HG03575 (cell line): ENCODE results near the gene SLC13A3.

ENCODE experiments used
- ATAC-seq: cut with Tn5 transposase; IDR thresholded peaks from one replicate; pipeline ENCODE4 v1.9.1; 2021; ENCODE audit not compliant: unreplicated experiment, insufficient number of reproducible peaks, low FRiP score; ENCODE audit errors: extremely low read depth

Gene SLC13A3, protein sequence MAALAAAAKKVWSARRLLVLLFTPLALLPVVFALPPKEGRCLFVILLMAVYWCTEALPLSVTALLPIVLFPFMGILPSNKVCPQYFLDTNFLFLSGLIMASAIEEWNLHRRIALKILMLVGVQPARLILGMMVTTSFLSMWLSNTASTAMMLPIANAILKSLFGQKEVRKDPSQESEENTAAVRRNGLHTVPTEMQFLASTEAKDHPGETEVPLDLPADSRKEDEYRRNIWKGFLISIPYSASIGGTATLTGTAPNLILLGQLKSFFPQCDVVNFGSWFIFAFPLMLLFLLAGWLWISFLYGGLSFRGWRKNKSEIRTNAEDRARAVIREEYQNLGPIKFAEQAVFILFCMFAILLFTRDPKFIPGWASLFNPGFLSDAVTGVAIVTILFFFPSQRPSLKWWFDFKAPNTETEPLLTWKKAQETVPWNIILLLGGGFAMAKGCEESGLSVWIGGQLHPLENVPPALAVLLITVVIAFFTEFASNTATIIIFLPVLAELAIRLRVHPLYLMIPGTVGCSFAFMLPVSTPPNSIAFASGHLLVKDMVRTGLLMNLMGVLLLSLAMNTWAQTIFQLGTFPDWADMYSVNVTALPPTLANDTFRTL

DNA sequence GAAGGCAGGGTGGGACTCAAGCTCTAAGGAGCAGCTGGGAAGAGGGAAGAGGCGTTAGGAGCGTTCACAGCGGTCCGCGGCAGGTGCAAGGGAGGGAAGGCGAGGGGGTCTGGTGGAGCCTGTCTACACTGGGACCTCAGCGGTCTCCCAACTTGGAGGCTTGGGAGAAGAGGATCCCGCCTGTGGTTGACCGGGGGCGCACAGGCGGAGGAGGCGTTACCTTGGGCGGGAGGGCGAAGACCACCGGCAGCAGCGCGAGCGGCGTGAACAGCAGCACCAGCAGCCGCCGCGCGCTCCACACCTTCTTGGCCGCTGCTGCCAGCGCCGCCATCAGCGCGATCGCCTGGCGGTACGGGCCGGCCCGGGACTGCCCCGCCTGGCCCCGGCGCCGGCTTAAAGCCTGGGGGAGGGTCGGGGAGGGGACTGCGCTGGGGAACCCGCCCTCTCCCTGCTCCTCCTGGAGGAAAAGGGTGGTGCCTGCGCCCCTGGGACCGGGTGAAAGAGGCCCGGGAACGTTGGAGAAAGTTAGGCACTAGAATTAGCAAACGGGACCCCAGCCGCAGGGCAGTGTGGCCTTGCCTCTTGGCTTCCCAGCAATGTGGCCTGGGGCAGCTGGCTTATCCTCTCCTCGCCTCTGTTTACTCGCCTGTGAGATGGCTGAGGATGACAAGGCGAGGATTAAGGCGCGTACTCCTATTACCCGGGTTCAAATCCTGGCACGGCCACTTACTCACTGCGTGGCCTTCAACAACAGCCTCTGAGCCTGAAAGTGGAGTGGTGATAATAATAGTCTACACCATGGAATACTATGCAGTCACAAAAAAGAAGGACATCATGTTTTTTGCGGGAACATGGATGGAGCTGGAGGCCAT, at the start of gene SLC13A3:
TSS of gene SLC13A3 (minus strand) at position 369 of the 872 bp plus-strand sequence. CDS start at position 331, 38 bp downstream.
- no peak for ATAC-seq

DNA sequence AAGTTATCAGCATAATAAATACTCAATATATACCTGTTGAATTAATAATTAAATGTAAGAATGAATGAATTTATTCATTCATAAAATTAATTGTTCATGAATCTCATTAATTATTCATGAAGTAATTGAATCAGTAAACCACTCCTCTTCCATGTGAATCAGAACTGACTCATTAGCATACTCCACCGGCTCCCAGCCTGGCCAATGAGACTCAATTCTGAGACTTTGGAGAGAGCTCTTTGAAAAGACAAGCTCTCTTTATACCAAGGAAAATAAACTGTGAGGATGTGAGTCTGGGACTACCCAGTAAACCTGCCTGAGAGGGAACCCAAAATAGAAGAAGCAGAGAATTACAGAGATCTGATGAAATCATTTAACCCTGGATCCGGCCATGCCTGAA, 49.8 kb upstream of the SLC13A3 start:
- no peak for ATAC-seq

DNA sequence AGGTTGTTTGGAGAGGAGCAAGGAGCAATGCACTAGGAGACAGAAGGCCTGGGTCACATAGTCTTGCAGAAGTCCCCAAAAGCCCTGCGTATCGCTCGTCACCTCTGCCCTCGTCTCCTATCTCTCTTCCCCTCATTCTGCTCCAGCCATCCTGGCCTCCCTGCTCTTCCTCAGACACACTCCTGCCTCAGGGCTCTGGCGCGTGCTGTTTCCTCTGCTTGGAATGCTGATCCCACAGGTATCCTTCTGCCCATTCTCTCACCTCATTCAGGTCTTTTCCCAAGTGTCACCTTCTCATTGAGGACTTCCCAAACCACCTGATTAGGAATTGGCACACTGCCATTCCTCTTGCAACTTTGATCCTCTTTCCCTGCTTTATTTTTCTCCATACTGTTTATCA, 49.2 kb upstream of the SLC13A3 start:
- ATAC-seq = no peak

DNA sequence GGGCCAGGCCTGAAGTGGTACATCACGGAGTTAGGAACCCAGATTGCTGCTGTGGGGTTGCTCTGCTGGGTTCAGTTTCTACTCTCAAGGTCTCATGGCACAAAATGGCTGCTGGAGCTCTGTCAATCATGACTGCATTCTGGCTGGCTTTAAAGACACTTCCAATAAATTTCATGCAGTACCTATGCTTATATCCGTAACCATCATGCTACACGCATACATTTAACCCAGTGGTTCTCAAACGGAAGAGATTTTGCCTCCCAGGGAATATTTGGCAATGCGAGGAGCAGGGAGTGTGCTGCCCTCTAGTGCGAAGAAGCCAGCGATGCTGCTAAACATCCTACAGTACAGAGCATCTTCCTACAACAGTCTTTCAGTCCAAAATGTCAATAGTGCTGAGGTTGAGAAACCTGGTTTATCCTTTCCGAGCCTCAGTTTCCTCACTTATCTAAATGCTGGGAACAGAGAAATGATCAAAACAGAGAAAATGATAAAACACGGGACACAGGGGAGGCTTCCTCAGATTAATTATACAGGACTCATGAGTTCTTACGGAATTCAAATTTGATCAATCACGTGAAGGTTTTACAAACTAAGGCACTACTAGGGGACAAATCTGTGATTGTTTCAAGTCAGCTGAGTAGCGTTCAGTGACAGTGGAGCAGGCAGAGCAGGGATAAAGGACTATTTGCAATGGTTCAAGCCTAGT, 48.5 kb upstream of the SLC13A3 start:
- ATAC-seq = no peak

DNA sequence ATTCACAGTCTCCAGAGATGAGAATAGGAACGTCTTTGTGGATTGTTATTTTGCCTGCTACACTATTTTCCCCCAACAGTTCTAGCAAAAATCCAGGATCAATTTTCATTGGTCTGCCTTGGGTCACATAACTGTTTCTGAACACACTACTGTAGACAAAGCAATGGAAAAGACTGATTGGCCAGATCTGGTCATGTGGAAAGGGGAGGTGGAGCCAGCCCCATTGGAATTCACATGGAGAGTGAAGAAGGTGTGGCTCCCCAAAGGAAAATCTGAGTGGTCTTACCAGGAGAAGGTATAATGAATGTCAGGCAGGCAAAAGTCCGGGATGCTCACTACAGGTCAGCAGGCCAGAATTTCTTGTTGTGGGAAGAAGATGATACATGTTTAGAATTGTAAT, 47.5 kb upstream of the SLC13A3 start:
- ATAC-seq = no peak

DNA sequence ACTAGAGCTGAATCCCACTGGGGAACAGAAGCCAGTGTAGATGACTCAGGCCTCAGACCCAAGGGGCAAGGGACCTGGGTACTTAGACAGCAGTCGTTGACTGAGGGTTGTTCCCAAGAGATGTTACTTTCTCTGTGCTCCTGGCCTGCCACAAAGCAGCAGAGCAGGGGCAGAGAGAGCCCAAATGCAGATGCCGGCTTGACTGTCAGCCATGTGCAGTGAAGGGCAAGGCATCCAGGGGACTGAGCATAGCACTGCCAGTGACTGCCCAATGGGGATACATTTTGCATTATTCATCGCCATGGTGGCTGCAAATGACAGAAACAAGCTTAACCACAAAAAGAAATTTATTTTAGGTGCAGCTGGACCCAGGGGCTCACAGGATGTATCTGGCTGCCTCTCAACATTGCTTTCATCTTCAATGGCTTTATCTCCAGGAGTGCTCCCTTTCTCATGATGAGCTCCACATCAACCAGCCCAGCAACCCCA, 45.6 kb upstream of the SLC13A3 start:
- ATAC-seq = no peak

DNA sequence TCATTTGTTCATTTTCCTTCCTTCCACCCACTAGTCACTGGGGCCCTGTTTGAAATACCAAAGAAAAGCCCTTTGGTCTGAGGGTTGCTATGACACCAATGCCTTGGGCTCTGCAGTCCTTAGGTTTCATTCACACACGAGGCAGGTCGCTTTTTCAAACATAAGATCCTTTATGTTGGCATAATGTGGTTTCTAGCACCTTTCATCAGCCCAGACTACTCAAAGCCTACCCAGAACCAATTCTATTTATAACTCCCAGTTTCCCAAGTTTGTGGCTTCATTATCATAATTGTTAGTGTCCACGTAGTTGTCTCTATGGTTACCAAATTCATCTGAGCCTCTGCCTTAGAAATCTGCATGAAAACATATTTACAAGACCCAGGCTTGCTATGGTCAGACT, 44.6 kb upstream of the SLC13A3 start:
- ATAC-seq = no peak

DNA sequence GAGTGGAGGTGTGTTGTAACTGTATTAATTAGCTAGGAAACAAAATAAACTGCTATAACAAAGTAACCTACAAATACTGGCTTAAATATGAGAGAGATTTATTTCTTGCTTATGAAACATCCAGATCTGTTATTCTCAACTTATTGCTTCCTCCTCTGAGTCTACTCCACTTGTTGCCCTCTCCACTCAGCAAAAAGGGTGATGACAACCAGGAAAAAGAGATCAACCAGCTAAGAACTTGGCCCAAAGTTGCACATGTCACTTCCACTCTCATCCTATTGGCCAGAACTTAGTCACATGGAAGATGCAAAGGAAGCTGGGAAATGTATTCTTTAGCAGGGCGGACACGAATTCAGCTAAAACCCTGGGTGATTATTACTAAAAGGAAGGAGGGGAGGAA, 43.2 kb upstream of the SLC13A3 start:
- no peak for ATAC-seq

DNA sequence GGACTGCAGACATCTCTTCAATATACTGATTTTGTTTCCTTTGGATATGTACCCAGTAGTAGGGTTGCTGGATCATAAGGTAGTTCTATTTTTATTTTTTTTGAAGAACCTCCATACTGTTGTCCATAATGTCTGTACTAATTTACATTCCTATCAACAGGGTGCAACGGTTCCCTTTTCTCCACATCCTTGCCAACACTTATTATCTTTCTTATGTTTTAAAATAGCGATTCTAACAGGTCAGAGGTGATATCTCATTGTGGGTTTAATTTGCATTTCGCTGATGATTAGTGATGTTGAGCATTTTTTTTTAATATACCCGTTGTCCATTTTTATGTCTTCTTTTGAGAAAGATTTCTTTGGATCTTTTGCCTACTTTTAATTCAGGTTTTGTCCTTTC, 39.9 kb upstream of the SLC13A3 start:
- no peak for ATAC-seq

DNA sequence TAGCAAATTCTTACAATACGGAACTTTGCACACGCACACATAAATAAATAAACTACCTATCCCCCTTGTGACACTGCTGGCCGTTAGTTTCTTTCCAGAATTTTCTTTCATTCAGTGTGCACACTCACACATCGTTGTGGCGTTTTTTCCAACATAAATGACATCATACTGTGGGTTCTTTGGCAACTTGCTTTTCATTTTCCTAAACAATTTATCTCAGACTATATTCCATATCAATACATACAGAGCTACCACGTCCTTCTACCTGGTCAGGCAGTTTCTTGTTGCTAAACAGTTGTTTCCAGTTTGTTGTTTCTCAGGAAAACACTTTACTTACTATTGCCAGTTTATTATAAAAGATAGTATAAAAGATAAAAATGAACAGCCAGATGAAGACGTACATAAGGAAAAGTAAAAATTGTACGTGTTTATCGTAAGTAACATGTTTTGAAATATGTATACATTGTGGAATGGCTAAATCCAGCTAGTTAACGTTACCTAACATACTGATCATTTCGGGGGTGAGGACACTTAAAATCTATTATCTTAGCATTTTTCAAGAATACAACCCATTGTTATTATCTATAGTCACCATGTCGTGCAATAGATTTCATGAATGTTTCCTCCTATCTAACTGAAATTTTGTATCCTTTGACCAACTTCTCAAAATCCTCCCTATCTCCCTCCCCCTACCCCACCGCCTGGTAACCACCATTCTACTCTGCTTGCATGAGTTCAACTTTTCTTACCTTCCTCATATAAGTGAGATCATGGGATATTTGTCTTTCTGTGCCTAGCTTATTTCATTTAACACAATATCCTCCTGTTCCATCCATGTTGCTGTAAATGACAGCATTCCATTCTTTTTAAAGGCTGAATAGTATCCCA, 39.2 kb upstream of the SLC13A3 start:
- no peak for ATAC-seq

DNA sequence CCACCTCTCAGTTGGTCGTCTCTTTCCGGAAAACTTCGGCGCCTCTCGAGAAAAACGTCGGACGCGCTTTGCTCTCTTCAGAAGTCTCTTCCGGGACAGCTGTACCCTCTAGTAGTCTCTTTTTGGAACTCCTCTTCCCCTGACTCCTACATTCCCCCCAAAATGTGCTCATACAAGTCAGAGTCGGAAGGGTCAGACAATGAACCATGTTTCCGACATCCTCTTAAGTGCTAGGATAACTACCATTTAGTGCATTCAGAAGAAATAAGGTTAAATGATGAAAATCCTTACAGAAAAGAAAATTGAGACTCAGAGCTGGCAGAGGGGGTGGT, 38.5 kb upstream of the SLC13A3 start:
- no peak for ATAC-seq

DNA sequence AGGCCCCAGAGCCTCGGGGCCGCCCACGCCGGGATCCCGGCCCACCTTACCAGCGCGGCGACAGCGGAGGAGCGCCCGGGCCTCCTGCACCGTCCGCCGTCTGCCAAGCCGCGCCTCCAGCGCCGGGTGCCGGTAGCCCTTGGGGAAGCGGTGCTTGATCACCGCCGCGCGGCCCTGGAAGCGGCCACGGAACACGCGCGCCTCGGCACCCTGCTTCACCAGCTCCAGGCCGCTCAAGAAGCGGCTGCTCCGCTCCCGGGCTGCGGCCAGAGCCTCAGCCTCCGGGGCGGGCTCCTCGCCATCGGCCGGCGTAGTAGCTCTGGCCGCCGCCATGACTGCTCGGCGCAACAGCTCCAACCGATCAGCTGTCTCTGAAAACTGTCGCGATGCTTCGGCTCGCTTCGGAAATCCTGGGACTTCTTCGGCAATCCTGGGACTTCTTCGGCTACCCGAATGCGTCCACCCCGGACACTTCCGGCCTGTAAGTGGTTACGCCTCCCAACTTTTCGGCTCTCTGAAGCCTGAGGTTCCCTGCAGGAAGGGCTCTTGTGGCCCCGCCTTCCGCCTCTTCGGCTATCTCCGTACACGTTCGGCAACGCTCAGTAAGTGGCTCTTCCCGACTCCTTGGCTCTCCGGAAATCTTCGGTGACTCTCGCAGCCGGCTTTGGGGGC, 38.0 kb upstream of the SLC13A3 start, which contains the start of gene TP53RK:
TSS of gene TP53RK (minus strand) at position 363 of the 672 bp plus-strand sequence. CDS start at position 333, 30 bp downstream.
- ATAC-seq = peak; percentile 74

DNA sequence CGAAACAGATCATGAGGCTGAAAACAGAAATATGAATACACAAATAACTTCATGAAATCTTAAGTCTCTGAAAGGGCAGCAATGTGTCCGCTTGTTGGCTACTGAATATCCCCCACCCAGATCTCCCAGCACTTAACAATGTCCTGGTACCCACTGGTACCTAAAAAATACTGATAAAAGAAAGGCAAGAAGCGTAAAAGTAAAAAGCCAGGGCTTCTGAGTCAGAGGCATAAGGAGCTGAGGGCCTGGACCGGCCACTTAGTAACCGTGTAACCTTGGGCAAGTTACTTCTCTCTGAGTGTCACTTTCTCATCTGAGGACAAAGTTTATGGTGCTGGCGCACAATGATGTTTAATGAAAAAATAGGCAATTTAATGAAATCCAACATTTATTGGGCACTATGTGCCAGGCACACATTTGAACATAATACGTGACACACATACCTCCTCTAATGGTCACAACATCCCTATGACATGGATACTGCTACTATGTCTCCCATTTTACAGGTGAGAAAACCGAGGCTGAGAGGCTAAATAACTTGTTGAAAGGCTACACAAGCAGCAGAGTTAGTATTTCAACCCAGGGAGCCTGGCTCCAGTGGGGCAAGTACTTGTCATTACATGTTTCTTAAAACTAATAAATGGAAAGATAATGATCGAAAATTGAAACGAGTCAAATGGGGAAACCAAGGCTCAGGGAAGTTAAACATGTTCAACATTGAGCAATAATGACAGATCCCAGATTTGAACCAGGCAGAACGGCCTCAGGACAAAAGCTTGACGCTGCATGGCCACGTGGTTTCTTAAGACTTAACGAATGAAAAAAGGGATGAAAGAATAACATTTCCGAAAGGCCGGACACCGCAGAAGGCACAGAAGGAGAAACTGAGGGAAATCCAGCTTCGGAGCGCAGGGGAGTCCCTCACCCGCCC, 37.2 kb upstream of the SLC13A3 start:
- ATAC-seq = no peak

DNA sequence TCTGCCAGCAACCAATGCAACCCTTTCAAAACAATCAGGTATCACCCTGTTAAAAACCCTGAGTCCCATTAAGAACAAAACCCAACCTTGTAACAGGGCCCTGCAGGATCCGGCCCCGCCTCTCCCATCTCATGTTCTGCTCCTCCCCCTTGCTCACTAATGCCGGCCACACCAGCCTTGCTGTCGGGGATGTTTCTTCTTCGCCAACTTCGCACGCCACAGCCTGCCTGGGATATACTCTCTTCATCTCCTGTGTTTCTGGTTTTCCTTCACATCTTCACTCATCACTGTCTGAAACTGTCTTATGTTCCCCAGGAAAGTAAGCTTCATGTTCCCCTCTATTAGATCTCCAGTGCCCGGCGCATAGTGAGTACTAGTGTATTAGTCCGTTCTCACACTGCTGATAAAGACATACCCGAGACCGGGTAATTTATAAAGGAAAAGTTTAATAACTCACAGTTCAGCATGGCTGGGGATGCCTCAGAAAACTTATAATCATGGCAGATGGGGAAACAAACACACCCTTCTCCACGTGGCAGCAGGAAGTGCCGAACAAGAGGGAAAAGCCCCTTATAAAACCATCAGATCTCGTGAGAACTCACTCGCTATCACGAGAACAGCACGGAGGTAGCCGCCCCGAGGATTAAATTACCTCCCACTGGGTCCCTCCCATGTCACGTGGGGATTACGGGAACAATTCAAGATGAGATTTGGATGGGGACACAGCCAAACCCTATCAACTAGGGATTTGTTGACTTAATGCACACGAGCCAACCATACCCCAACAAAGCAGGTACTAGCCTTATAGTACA, 32.9 kb upstream of the SLC13A3 start:
- no peak for ATAC-seq

DNA sequence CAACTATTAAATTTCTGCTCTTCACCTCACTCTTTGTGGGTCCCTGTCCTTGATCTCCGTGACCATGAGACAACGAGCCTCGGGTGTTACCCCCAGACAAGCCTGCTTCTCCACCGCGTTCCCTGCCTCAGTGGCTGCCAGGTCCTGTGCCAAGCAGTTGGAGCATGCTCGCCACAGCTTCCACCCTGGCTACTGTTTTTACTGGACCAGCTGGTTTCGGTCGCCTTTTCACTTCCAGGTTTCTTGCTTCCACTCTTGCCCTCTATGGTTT, 32.3 kb upstream of the SLC13A3 start:
- ATAC-seq = no peak

DNA sequence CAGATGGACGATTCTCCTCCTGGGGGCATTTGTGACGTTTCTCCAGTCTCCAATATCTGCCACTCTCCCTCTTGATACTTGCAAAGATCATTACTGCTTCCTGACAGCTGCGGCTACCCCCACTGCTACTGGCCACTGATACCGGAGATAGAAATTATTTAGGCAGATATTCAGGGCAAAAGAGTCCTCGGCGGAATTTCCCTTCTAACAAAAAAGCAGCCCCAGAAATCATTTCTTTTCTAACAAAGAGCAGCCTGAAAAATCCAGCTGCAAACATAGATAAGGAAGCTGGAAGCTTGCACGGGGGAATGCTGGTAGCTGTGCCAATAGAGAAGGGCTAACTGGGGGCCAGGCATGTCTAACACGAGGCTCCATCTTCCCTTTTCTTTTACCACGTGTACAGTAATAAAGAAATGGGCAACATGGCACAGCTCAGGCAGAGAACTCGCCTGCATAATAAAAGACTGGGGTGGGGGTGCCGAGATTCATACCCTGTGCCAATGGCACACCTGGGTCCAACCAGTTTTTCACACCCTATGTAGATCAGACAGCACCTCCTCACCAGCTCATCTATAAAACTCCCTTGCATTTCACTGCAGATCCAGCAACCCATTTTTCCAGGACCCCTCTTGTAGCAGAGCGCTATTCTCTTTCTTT, 31.9 kb upstream of the SLC13A3 start:
- no peak for ATAC-seq
